MM.1S (cell line): Measurements from ENCODE around the gene CARD11.

Experiments
- EZH2 ChIP-seq: fragments of 300-600 bp; sonication (generic); optimal IDR thresholded peaks from 2 replicates; pipeline ENCODE3; 2017; ENCODE audit warnings: low read depth, mild to moderate bottlenecking, antibody characterized with exemption, low read length, mixed read lengths
- EZH2phosphoT487 ChIP-seq: fragments of 300-600 bp; sonication (generic); IDR thresholded peaks from 2 replicates; pipeline ENCODE4 v1.6.1; 2018; ENCODE audit warnings: antibody characterized with exemption, low read length
- TF ChIP-seq, protein P1 (sequence below): fragments of 300-600 bp; sonication (generic); IDR thresholded peaks from 2 replicates; pipeline ENCODE4 v1.5.1; 2016; ENCODE audit warnings: antibody characterized with exemption, low read length, mixed read lengths

DNA sequence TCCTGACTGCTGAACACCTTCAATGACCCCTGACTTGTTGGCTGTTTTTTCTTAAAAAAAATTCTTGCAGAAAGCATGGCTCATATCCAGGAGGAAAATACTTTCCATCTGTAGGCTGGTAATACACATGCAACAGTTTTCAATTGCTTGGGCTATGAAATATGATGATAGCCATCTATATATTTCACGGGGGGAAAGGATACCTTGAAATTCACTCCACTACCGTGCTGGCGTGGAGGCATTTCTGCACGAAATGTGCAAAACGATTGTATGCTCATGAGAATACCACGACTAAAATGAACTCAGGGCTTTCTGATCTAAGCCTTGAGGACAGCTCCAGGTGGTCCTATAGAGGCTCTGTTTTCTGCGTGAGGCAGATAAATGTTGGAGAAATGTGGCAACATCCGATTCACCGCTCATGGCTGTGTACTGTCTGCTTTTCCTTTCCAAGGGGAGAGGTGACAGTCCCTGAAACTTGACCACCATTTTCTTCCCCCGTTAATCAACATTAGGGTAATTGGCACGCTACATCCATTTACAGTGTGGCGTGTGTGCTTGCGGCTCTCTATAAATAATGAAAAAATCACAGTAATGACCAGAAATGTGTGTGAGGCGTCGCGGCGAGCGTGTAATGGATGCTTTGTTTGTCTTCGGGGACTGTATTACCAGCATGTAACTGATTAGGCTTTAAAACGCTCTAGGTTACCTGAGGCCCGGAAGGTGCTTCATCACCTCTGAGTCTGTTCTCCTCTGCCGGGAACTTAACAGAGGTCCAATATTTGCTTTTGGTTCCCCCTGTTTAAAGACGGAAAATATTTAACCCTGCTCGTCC, 12.8 kb upstream of the CARD11 start:
- no peak for TF ChIP-seq EZH2
- TF ChIP-seq, protein P1, sequence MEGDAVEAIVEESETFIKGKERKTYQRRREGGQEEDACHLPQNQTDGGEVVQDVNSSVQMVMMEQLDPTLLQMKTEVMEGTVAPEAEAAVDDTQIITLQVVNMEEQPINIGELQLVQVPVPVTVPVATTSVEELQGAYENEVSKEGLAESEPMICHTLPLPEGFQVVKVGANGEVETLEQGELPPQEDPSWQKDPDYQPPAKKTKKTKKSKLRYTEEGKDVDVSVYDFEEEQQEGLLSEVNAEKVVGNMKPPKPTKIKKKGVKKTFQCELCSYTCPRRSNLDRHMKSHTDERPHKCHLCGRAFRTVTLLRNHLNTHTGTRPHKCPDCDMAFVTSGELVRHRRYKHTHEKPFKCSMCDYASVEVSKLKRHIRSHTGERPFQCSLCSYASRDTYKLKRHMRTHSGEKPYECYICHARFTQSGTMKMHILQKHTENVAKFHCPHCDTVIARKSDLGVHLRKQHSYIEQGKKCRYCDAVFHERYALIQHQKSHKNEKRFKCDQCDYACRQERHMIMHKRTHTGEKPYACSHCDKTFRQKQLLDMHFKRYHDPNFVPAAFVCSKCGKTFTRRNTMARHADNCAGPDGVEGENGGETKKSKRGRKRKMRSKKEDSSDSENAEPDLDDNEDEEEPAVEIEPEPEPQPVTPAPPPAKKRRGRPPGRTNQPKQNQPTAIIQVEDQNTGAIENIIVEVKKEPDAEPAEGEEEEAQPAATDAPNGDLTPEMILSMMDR: no peak
- TF ChIP-seq EZH2phosphoT487: no peak
